ENCODE results near the gene SEPTIN1. TPM values are rescaled to one million over a fixed set of nuclear protein-coding genes. Genes with fewer than 3 reads are reported as not detected.

The SEPTIN1 gene
- total RNA-seq, 4 donors from 2014 or later, result 0.86 to 2.5 (median 1.4) TPM

DNA sequence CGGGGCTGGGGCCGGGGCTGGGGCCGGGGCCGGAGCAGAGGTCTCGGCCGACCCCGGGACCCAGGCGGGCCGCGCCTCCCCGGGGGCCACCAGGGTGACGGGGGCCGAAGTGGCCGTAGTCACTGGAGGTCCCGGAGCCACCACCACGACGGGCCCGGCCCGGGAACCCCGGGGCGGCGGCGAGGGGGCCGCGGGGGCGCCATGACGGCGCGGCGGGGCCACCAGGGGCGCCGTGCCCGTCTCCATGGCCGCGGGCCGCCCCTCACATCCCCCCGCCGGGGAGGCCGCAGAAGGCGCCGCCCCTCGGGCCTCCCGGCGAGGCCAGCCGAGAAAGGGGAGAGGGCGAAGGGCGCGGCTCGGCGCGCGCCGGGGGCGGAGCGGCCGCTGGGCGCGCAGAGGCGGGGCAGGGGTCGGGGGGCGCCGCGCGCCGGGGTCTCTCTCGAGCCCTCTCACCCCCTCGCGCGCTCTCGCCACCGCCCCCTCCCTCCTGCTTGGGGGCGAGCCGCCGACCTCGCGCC is 12.4 kb downstream of the SEPTIN1 start:
- no peaks in the 10 kb centered on the region for H3K9me3 ChIP-seq
- 0% methylated on average over 4 of the region's 76 CpGs for WGBS
- H3K27ac ChIP-seq (replicated peaks in 1 of 4), result peak overlapping the region; percentile 81 to 94 (median 86)
- H3K4me3 ChIP-seq, result peak overlapping the region; percentile 87 to 96 (median 92)
- peaks cover 0 to 17% (median 10%) of the 10 kb centered on the region in 4 donors for H3K36me3 ChIP-seq
- DNase-seq (ENCODE audit: extremely low spot score), result no peak
- TF ChIP-seq, protein P1, sequence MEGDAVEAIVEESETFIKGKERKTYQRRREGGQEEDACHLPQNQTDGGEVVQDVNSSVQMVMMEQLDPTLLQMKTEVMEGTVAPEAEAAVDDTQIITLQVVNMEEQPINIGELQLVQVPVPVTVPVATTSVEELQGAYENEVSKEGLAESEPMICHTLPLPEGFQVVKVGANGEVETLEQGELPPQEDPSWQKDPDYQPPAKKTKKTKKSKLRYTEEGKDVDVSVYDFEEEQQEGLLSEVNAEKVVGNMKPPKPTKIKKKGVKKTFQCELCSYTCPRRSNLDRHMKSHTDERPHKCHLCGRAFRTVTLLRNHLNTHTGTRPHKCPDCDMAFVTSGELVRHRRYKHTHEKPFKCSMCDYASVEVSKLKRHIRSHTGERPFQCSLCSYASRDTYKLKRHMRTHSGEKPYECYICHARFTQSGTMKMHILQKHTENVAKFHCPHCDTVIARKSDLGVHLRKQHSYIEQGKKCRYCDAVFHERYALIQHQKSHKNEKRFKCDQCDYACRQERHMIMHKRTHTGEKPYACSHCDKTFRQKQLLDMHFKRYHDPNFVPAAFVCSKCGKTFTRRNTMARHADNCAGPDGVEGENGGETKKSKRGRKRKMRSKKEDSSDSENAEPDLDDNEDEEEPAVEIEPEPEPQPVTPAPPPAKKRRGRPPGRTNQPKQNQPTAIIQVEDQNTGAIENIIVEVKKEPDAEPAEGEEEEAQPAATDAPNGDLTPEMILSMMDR (IDR thresholded peaks at IDR 0.05), result no peak
- TF ChIP-seq EP300 (IDR thresholded peaks at IDR 0.05) (no peak), POLR2A (IDR thresholded peaks at IDR 0.05; ENCODE audit: low read depth) (peak; percentile 52), POLR2AphosphoS5 (IDR thresholded peaks at IDR 0.05) (peak in 1 of 2 donors; percentile 89)
- intact Hi-C loops (cut with DNase I), result no loop called here
- no peaks in the 10 kb centered on the region for H3K27me3 ChIP-seq
- H3K4me1 ChIP-seq, result peaks cover 37 to 54% (median 52%) of the 10 kb centered on the region in 4 donors

DNA sequence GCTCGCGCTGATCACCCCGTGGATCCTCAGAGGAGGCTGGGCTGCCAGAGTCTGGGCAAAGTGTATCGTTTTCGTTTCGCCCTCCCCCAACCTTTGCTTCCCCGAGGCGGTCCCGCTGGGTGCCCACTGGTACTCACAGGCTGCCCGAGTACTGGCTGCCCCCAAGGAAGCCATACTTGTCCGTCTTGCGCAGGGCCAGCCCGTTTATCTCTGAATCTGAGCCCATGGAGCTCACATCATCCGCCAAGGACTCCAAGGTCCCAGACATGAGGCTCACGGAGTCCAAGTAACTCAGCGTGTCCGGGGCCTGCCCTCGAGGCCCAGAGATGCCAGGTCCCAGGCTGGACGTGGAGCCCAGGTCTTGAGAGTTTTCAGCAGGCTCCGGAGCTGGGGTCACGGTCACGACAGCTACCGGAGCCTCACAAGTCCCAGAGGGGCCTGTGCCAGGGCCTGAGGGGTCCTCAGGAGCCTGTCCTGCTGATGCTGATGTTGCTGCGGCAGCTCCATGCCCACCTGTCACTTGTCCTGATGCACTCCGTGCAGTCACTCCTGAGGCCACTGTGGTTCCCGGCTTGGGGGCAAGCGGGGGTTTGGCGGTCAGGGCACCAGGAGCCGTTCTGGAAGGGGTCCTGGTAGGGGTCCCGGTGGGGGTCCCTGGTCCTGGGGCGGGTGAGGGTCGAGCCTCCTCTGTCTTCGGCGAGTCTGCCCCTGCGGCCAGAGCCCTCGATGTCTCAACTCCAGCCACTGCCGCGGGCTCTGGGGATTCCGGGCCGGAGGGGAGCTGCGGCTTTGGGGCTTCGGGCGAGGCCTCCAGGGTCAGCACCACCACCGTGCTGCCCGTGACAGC is 13.0 kb downstream of the SEPTIN1 start:
- no peak for TF ChIP-seq EP300 (IDR thresholded peaks at IDR 0.05)
- TF ChIP-seq, protein P1 (IDR thresholded peaks at IDR 0.05), result no peak
- TF ChIP-seq POLR2A (IDR thresholded peaks at IDR 0.05; ENCODE audit: low read depth), result no peak
- TF ChIP-seq POLR2AphosphoS5 (IDR thresholded peaks at IDR 0.05), result no peak
- peak overlapping the region; percentile 87 to 96 (median 92) for H3K4me3 ChIP-seq
- WGBS, result 0% methylated on average over 19 of the region's 45 CpGs
- H3K9me3 ChIP-seq, result no peaks in the 10 kb centered on the region
- DNase-seq (ENCODE audit: extremely low spot score), result no peak
- no peaks in the 10 kb centered on the region for H3K27me3 ChIP-seq
- peaks cover 5 to 24% (median 16%) of the 10 kb centered on the region in 4 donors for H3K36me3 ChIP-seq
- H3K27ac ChIP-seq (replicated peaks in 1 of 4), result peak overlapping the region; percentile 81 to 94 (median 86)
- H3K4me1 ChIP-seq, result peaks cover 37 to 55% (median 53%) of the 10 kb centered on the region in 4 donors
- intact Hi-C loops (cut with DNase I), result no loop called here

GRCh38 chr16:30368792-30369090 is 13.6 kb downstream of the SEPTIN1 start:
- Histone ChIP-seq H3K27ac (replicated peaks in 1 of 4) (peak overlapping the region; percentile 81 to 94 (median 86)), H3K9me3 (no peaks in the 10 kb centered on the region), H3K27me3 (no peaks in the 10 kb centered on the region), H3K36me3 (peaks cover 10 to 29% (median 20%) of the 10 kb centered on the region in 4 donors), H3K4me3 (peak overlapping the region; percentile 87 to 96 (median 92)), H3K4me1 (peaks cover 37 to 55% (median 53%) of the 10 kb centered on the region in 4 donors)
- no peak for DNase-seq (ENCODE audit: extremely low spot score)
- 3% methylated on average over 4 of the region's 4 CpGs for WGBS
- TF ChIP-seq EP300 (IDR thresholded peaks at IDR 0.05) (no peak), POLR2AphosphoS5 (IDR thresholded peaks at IDR 0.05) (no peak)
- intact Hi-C loops (cut with DNase I), result no loop called here

DNA sequence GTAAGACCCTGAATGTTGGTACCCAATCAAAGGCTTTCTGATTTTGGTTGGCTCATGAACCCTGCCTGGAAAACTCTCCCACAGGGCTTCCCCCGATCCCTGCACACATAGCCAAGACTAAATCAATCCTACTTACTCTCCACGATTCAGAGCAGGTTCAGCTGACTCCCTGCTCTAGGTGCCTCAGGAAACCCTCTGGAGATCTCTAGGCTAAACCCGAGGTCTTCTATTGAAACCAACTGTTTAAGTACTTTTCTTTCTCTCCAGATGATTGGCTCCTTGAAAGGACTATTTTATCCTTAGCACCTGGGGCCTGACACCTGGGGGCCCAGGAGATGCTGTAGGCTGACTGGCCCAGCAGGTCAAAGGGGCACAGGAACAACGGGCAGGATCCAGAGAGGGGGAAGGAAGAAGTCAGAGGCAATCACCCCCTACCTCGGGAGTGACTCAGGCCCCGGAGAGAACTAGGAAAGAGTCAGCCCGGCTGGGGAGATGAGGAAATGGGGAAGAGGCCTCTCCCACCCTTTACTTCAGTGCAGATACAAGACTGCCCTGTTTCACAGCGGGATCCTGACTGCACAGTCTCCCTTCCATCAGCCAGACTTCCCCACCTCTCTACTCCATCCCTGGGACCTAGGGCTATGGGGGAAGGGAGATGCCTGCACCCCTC is 14.1 kb downstream of the SEPTIN1 start:
- H3K4me1 ChIP-seq, result peaks cover 37 to 55% (median 53%) of the 10 kb centered on the region in 4 donors

More for the DNA sequence above, 14.1 kb downstream of the SEPTIN1 start:
- H3K36me3 ChIP-seq, result peaks cover 10 to 33% (median 22%) of the 10 kb centered on the region in 4 donors
- WGBS, result 3% methylated on average over 8 of the region's 8 CpGs
- peak overlapping the region; percentile 87 to 96 (median 92) for H3K4me3 ChIP-seq
- DNase-seq (ENCODE audit: extremely low spot score), result no peak
- no peak for TF ChIP-seq POLR2A (IDR thresholded peaks at IDR 0.05; ENCODE audit: low read depth)
- TF ChIP-seq EP300 (IDR thresholded peaks at IDR 0.05), result no peak
- TF ChIP-seq, protein P1 (IDR thresholded peaks at IDR 0.05), result no peak
- TF ChIP-seq POLR2AphosphoS5 (IDR thresholded peaks at IDR 0.05), result no peak
- H3K27me3 ChIP-seq, result no peaks in the 10 kb centered on the region
- H3K9me3 ChIP-seq, result no peaks in the 10 kb centered on the region
- peak overlapping the region; percentile 81 to 94 (median 86) for H3K27ac ChIP-seq (replicated peaks in 1 of 4)
- intact Hi-C loops (cut with DNase I), result no loop called here

Measured in esophagus muscularis mucosa (tissue), 4 donors.